ENCODE results near the gene SNX9. TPM values are rescaled to one million over a fixed set of nuclear protein-coding genes. Genes with fewer than 3 reads are reported as not detected.

Gene SNX9
- total RNA-seq, 4 donors from 2014 or later: 29.4 to 44.9 (median 33.3) TPM

DNA sequence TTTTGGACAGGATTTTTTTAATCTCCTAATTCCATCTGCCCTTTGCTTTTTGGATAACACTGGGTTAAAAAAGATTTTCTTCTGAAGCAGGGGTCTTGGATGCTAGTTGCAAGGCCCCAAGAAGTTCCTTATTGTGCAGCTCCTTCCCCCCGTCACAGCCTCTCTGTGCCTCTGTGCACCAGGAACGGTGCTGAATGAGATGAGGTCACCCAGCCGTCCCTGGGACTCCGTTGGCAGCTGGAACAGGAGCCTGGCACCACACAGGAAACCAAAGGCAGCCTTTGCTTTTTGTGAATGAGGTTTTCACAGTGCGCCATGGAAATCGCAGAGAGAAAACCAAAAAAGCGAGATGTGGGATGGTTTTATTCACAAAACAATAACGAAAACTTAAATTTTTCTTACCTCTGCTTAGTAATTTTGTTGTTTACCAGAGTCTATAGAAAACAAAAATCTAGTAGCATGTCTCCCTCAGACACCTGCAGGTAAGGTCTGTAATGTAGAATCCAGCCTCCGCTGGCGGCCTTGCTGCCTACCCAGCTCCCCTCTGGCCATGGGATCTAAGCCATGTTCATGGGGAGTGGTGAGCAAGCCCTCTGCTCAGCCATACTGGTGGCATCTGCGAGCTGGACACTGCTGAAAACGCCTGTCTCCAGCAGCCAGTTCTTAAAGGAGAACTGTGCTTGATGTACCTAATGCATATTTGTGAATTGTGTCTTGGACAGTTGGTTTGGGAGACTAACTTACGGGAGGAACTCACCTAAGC, 118.2 kb downstream of the SNX9 start:
- TF ChIP-seq, protein P1, sequence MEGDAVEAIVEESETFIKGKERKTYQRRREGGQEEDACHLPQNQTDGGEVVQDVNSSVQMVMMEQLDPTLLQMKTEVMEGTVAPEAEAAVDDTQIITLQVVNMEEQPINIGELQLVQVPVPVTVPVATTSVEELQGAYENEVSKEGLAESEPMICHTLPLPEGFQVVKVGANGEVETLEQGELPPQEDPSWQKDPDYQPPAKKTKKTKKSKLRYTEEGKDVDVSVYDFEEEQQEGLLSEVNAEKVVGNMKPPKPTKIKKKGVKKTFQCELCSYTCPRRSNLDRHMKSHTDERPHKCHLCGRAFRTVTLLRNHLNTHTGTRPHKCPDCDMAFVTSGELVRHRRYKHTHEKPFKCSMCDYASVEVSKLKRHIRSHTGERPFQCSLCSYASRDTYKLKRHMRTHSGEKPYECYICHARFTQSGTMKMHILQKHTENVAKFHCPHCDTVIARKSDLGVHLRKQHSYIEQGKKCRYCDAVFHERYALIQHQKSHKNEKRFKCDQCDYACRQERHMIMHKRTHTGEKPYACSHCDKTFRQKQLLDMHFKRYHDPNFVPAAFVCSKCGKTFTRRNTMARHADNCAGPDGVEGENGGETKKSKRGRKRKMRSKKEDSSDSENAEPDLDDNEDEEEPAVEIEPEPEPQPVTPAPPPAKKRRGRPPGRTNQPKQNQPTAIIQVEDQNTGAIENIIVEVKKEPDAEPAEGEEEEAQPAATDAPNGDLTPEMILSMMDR (IDR thresholded peaks at IDR 0.05 in 4 of 5, conservative IDR thresholded peaks at IDR 0.05 in 1 of 5): no peak
- TF ChIP-seq POLR2A (IDR thresholded peaks at IDR 0.05): no peak
- in situ Hi-C loops (cut with MboI; ENCODE audit: low sequenced_read_pairs in 4 of 4) (no loop called here), intact Hi-C loops (cut with DNase I; ENCODE audit: low total_unique reads) (no loop called here)
- H3K4me1 ChIP-seq: peaks cover 3 to 11% of the 10 kb centered on the region in 2 donors
- no peak overlapping the region for H3K4me3 ChIP-seq
- H3K36me3 ChIP-seq: peaks cover 0 to 83% of the 10 kb centered on the region in 2 donors
- no peaks in the 10 kb centered on the region for H3K27me3 ChIP-seq
- H3K9me3 ChIP-seq: no peaks in the 10 kb centered on the region
- DNase-seq: no peak
- no peak overlapping the region for H3K27ac ChIP-seq
- ATAC-seq: no peak

DNA sequence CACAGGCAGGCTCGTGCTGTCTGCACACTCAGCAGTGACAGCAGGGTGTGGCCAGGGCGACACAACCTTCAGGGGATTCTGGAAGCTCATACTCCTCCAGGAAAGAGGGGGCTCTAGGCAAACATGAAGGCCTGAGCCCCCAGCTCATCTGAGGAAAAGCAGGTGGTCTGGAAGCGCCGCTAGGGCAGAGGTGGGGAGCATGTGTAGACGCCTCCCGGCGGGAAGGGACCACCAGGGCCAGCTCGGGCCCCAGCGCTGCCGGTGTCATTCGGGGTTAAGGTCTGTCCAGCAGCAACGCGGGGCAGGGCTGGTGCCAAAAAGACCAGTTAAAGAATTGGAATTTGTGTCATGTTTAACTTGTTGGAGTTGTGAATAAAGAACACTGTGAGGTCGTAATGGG, 119.3 kb downstream of the SNX9 start:
- H3K27ac ChIP-seq: no peak overlapping the region
- no peak for ATAC-seq
- no peak for TF ChIP-seq POLR2A (IDR thresholded peaks at IDR 0.05)
- peaks cover 0 to 6% of the 10 kb centered on the region in 2 donors for H3K4me1 ChIP-seq
- H3K9me3 ChIP-seq: no peaks in the 10 kb centered on the region
- no peak overlapping the region for H3K4me3 ChIP-seq
- in situ Hi-C loops (cut with MboI; ENCODE audit: low sequenced_read_pairs in 4 of 4) (no loop called here), intact Hi-C loops (cut with DNase I; ENCODE audit: low total_unique reads) (no loop called here)
- H3K27me3 ChIP-seq: no peaks in the 10 kb centered on the region
- H3K36me3 ChIP-seq: peaks cover 0 to 77% of the 10 kb centered on the region in 2 donors
- no peak for DNase-seq

GRCh38 chr6:157943249-157943963, 120.4 kb downstream of the SNX9 start:
- intact Hi-C loops (cut with DNase I; ENCODE audit: low total_unique reads): no loop called here
- H3K4me1 ChIP-seq: no peaks in the 10 kb centered on the region

DNA sequence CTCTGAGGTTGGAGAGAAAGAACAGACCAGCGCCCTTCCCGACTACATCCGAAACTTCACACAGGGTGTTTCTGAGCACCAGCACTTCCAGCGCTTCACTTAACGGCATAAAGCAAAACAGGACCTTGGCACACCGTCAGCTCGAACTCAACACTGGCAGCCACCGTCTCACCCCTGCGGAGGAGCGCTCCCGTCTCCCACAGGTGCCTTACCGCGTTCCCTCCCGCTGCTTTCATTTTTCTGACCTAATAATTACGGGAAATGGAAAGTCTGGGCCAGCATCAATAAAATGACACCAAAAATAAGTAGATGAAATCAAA, 120.9 kb downstream of the SNX9 start:
- no peak for ATAC-seq
- no peaks in the 10 kb centered on the region for H3K4me1 ChIP-seq
- no peaks in the 10 kb centered on the region for H3K27me3 ChIP-seq
- H3K9me3 ChIP-seq: no peaks in the 10 kb centered on the region
- intact Hi-C loops (cut with DNase I; ENCODE audit: low total_unique reads): no loop called here
- peaks cover 0 to 65% of the 10 kb centered on the region in 2 donors for H3K36me3 ChIP-seq
- H3K4me3 ChIP-seq: no peak overlapping the region
- in situ Hi-C loops (cut with MboI; ENCODE audit: low sequenced_read_pairs in 4 of 4): no loop called here
- no peak for TF ChIP-seq POLR2A (IDR thresholded peaks at IDR 0.05)
- TF ChIP-seq, protein P1 (IDR thresholded peaks at IDR 0.05 in 4 of 5, conservative IDR thresholded peaks at IDR 0.05 in 1 of 5): no peak
- no peak for DNase-seq
- no peak overlapping the region for H3K27ac ChIP-seq

More at GRCh38 chr6:157943249-157943963, 120.4 kb downstream of the SNX9 start:
- TF ChIP-seq POLR2A (IDR thresholded peaks at IDR 0.05): no peak
- TF ChIP-seq, protein P1 (IDR thresholded peaks at IDR 0.05 in 4 of 5, conservative IDR thresholded peaks at IDR 0.05 in 1 of 5): no peak
- DNase-seq: no peak
- in situ Hi-C loops (cut with MboI; ENCODE audit: low sequenced_read_pairs in 4 of 4): no loop called here
- H3K36me3 ChIP-seq: peaks cover 0 to 70% of the 10 kb centered on the region in 2 donors
- H3K4me3 ChIP-seq: no peak overlapping the region
- H3K27ac ChIP-seq: no peak overlapping the region
- ATAC-seq: no peak
- no peaks in the 10 kb centered on the region for H3K9me3 ChIP-seq
- no peaks in the 10 kb centered on the region for H3K27me3 ChIP-seq
